GM12878 (cell line): ENCODE measurements around the gene SHCBP1L. TPM values are rescaled to one million over a fixed set of nuclear protein-coding genes. Genes with fewer than 3 reads are reported as not detected.

Source experiments
- ATAC-seq: fragments of 200-7000 bp; cut with Tn5 transposase; 3 replicates; pipeline ENCODE4 v1.9.1; 2020; ENCODE audit warnings: mild to moderate bottlenecking, moderate library complexity
- BruUV-seq: library from RNA; stranded (reverse); fragments of 400-500 nt; replicated peaks from 2 replicates; lab custom pipeline; 2021; lab: Mats Ljungman, UMichigan
- CTCF ChIA-PET: fragments of 300-600 bp; sonication (Branson Sonifier 250); formaldehyde crosslinking; extraction: SDS; loops from one replicate; lab custom pipeline; 2021; ENCODE audit warnings: inconsistent platforms; lab: Yijun Ruan, JAX
- POLR2A ChIA-PET: fragments of 350-600 bp; formaldehyde crosslinking; extraction: SDS; loops from one replicate; lab custom pipeline; 2021; ENCODE audit warnings: inconsistent platforms; lab: Charles Lee
- RAD21 ChIA-PET: fragments of 300-600 bp; sonication (Branson Sonifier 250); formaldehyde crosslinking; loops from one replicate; lab custom pipeline; 2023; ENCODE audit warnings: antibody characterized with exemption; ENCODE audit not compliant: unreplicated experiment; lab: Charles Lee
- SMC1A ChIA-PET: fragments of 300-600 bp; sonication (Branson Sonifier 250); formaldehyde crosslinking; loops from one replicate; lab custom pipeline; 2023; ENCODE audit not compliant: unreplicated experiment, uncharacterized antibody; lab: Charles Lee
- DNase-seq: peaks from one replicate; pipeline ENCODE4 v3.0.0-alpha.2; 2011; ENCODE audit warnings: low read depth, low spot score
- FAIRE-seq: peaks from 3 replicates; lab custom pipeline; 2011; peaks lifted over from hg19 to GRCh38; lab: Jason Lieb, UNC
- H2AFZ ChIP-seq: 2 replicates; pipeline ENCODE4 v1.6.0; 2011; ENCODE audit warnings: low read depth, low read length, control low read depth; ENCODE audit not compliant: control insufficient read depth
- H3K27ac ChIP-seq: 2 replicates; pipeline ENCODE4 v1.5.1; 2011; ENCODE audit warnings: control low read depth; ENCODE audit not compliant: control insufficient read depth, insufficient read depth
- H3K27me3 ChIP-seq, 2 experiments: replicated peaks in 1 of 2; 2 replicates each; pipeline versions ENCODE4 v1.6.0 to v1.6.1; 2011; ENCODE audit warnings: low read length in 1 of 2; ENCODE audit not compliant: control insufficient read depth in 2 of 2, insufficient read depth in 2 of 2
- H3K36me3 ChIP-seq, 2 experiments: 2 replicates each; pipeline ENCODE4 v1.5.1; 2011; ENCODE audit warnings: low read length in 1 of 2; ENCODE audit not compliant: control insufficient read depth in 2 of 2, insufficient read depth in 2 of 2
- H3K4me1 ChIP-seq: 2 replicates; pipeline ENCODE4 v1.6.1; 2011; ENCODE audit warnings: mild to moderate bottlenecking, low read length, moderate library complexity, mixed read lengths; ENCODE audit not compliant: control insufficient read depth, insufficient read depth
- H3K4me2 ChIP-seq: 2 replicates; pipeline ENCODE4 v1.6.0; 2011; ENCODE audit warnings: control low read depth; ENCODE audit not compliant: control insufficient read depth, insufficient read depth
- H3K4me3 ChIP-seq: fragments of 200-600 bp; sonication (generic); 2 replicates; pipeline ENCODE4 v1.5.1; 2016
- H3K79me2 ChIP-seq: 2 replicates; pipeline ENCODE4 v1.6.0; 2011; ENCODE audit warnings: low read length; ENCODE audit not compliant: control insufficient read depth, insufficient read depth
- H3K9ac ChIP-seq: 2 replicates; pipeline ENCODE4 v1.8.0; 2011; ENCODE audit warnings: low read length, control low read depth, mixed read lengths; ENCODE audit not compliant: control insufficient read depth, insufficient read depth
- H3K9me3 ChIP-seq: replicated peaks from 3 replicates; pipeline ENCODE4 v1.5.1; 2011; ENCODE audit warnings: mild to moderate bottlenecking, low read length; ENCODE audit not compliant: control insufficient read depth, insufficient read depth
- H4K20me1 ChIP-seq: 2 replicates; pipeline ENCODE4 v1.6.0; 2011; ENCODE audit not compliant: control insufficient read depth, insufficient read depth
- BACH1 ChIP-seq: fragments of 450-650 bp; IDR thresholded peaks from 2 replicates; pipeline ENCODE4 v1.6.1; 2017; ENCODE audit warnings: mild to moderate bottlenecking, borderline replicate concordance
- CBX5 ChIP-seq: sonication (generic); IDR thresholded peaks from 2 replicates; pipeline ENCODE4 v1.6.1; 2016; ENCODE audit warnings: low read depth, moderate library complexity, mild to moderate bottlenecking, inconsistent platforms
- DPF2 ChIP-seq: fragments of 450-650 bp; IDR thresholded peaks from 2 replicates; pipeline ENCODE4 v1.6.1; 2017; ENCODE audit warnings: mild to moderate bottlenecking
- MEF2B ChIP-seq: fragments of 450-650 bp; IDR thresholded peaks from 2 replicates; pipeline ENCODE4 v1.6.1; 2018; ENCODE audit warnings: mild to moderate bottlenecking, moderate library complexity; ENCODE audit not compliant: partially characterized antibody, poor library complexity, severe bottlenecking
- NR2C1 ChIP-seq: fragments of 450-650 bp; IDR thresholded peaks from 2 replicates; pipeline ENCODE4 v1.6.1; 2017; ENCODE audit warnings: antibody characterized with exemption, mild to moderate bottlenecking, moderate library complexity
- POLR2A ChIP-seq: IDR thresholded peaks from 2 replicates; pipeline ENCODE4 v1.6.1; 2011; ENCODE audit warnings: low read depth, mild to moderate bottlenecking, low read length
- SIX5 ChIP-seq: IDR thresholded peaks from 2 replicates; pipeline ENCODE4 v1.6.1; 2011; ENCODE audit warnings: mild to moderate bottlenecking, low read depth, low read length, moderate library complexity; ENCODE audit not compliant: severe bottlenecking
- ZNF24 ChIP-seq: fragments of 450-650 bp; IDR thresholded peaks from 2 replicates; pipeline ENCODE4 v1.6.1; 2017; ENCODE audit warnings: antibody characterized with exemption, mild to moderate bottlenecking
- WGBS: methylation state at CpG from one replicate; pipeline ENCODE4 v1.1.6; 2016; ENCODE audit warnings: low lambda C conversion rate; ENCODE audit not compliant: insufficient replicate concordance, insufficient coverage; ENCODE audit errors: missing lambda C conversion rate; 5-methylcytosine and 5-hydroxymethylcytosine counted together
- in situ Hi-C: fragments of 300-500 bp; cut with MboI; formaldehyde crosslinking; loops from 9 replicates; pipeline ENCODE4 v1.14.3; 2018; ENCODE audit warnings: mixed read lengths
- intact Hi-C: fragments of 100-400 bp; cut with micrococcal nuclease; formaldehyde crosslinking; loops from one replicate; pipeline ENCODE4 v1.14.2; 2022; ENCODE audit not compliant: unreplicated experiment
- polyA plus RNA-seq, 11 experiments: library from polyadenylated mRNA; depleted of rRNA in 4 of 11; unstranded in 6 of 11; stranded (reverse) in 5 of 11; fragments of >200 nt; fragmentation: Nextera tagmentation in 4 of 11; fragmentation: Illumina TruSeq in 1 of 11; extraction: Ambion mirVana in 4 of 11; extraction: Trizol in 1 of 11; gene quantifications; 1 replicate in 1 of 11; 2 replicates in 10 of 11; pipeline versions ENCODE4 v1.2.1 to v1.2.3, GENCODE V29; 2011 to 2016; ENCODE audit warnings: inconsistent platforms in 2 of 11, missing spikeins in 2 of 11, low read depth in 1 of 11
- total RNA-seq, 4 experiments: library from RNA; depleted of rRNA in 3 of 4; stranded (reverse); fragments of >200 nt in 3 of 4; fragmentation: Illumina TruSeq in 1 of 4; extraction: Trizol in 1 of 4; gene quantifications; 2 replicates each; pipeline versions ENCODE4 v1.2.1 to v1.2.3, GENCODE V29; 2013 to 2021
- TF ChIP-seq, protein P1 (sequence below): fragments of 450-650 bp; IDR thresholded peaks from 2 replicates; pipeline ENCODE4 v1.6.1; 2014; ENCODE audit warnings: mild to moderate bottlenecking
- TF ChIP-seq, protein P2 (sequence below): fragments of 450-650 bp; IDR thresholded peaks from 2 replicates; pipeline ENCODE4 v1.6.1; 2017; ENCODE audit warnings: mild to moderate bottlenecking, moderate library complexity
- TF ChIP-seq, protein P3 (sequence below): IDR thresholded peaks from 2 replicates; pipeline ENCODE4 v1.6.1; 2011; ENCODE audit warnings: low read depth, mild to moderate bottlenecking, low read length, moderate library complexity, borderline replicate concordance; ENCODE audit errors: extremely low read depth
- TF ChIP-seq, protein P4 (sequence below): IDR thresholded peaks from 2 replicates; pipeline ENCODE4 v1.6.1; 2012; ENCODE audit warnings: low read depth, low read length, improper control_type of control experiment

SHCBP1L gene
- total and polyA plus RNA-seq, 10 of the 15 experiments (the other 5 are each of a cell fraction or from before 2014, with no cell fraction given): not detected

DNA sequence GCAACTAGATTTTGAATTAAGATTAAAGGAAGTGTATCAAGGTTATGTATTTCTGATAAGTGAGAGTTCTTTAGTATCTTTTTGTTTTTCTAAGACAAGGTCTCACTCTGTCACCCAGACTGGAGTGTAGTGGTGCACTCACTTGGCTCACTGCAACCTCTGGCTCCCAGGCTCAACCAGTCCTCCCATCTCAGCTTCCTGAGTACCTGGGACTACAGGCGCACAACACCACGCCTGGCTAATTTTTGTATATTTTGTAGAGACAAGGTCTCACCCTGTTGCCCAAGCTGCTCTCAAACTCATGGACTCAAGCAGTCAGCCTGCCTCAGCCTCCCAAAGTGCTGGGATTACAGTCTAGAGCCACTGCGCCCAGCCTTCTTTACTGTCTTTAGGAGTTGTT lies 80.1 kb downstream of the SHCBP1L start:
- no peak overlapping the region for H3K4me2 ChIP-seq
- no peaks in the 10 kb centered on the region; the same call in 1 of the 2 replicates for H4K20me1 ChIP-seq
- no peaks in the 10 kb centered on the region for H3K4me1 ChIP-seq
- intact Hi-C loops (no loop called here), in situ Hi-C loops (no loop called here)
- ChIA-PET POLR2A (no interaction called here), CTCF (interaction anchor here (0.7 kb wide), 1 partner anchor 87 kb away, joined by 3 read pairs; no protein-coding TSS in a partner anchor), SMC1A (no interaction called here), RAD21 (interaction anchor here (1.4 kb wide), 1 partner anchor 83 kb away, joined by 3 read pairs; no protein-coding TSS in a partner anchor)
- H3K79me2 ChIP-seq: peaks cover 2% of the 10 kb centered on the region; the same call in 1 of the 2 replicates
- no peak overlapping the region for H3K27ac ChIP-seq
- 100% methylated on average over 3 of the region's 3 CpGs for WGBS
- TF ChIP-seq, protein P1, sequence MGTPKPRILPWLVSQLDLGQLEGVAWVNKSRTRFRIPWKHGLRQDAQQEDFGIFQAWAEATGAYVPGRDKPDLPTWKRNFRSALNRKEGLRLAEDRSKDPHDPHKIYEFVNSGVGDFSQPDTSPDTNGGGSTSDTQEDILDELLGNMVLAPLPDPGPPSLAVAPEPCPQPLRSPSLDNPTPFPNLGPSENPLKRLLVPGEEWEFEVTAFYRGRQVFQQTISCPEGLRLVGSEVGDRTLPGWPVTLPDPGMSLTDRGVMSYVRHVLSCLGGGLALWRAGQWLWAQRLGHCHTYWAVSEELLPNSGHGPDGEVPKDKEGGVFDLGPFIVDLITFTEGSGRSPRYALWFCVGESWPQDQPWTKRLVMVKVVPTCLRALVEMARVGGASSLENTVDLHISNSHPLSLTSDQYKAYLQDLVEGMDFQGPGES: no peak
- TF ChIP-seq DPF2: no peak
- no peak for TF ChIP-seq SIX5
- no TSS peak for BruUV-seq
- H3K9ac ChIP-seq: no peak overlapping the region
- H3K4me3 ChIP-seq: no peak overlapping the region
- no peaks in the 10 kb centered on the region for H3K27me3 ChIP-seq
- ATAC-seq (no peak), DNase-seq (no peak), FAIRE-seq (no peak)
- H3K36me3 ChIP-seq: peaks cover 15 to 64% of the 10 kb centered on the region in 2 experiments
- no peak overlapping the region for H2AFZ ChIP-seq
- H3K9me3 ChIP-seq: no peaks in the 10 kb centered on the region

DNA sequence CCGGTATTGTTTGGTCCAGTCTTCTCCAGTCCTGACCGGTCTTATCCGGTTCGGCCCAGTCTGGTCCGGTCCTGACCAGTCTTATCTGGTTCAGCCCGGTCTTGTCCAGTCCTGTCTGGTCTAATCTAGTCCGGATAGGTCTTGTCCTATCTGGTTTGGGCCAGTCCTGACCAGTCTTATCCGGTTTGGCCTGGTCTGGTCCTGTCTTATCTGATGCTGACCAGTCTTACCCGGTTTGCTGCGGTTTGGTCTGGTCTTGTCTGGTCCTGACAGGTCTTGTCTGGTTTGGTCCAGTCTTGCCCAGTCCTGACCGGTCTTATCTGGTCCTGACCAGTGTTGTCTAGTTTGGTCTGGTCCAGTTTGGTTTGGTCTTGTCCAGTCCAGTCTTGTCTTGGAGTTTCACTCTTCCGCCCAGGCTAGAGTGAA lies 83.7 kb downstream of the SHCBP1L start:
- Histone ChIP-seq H3K36me3 (peaks cover 13 to 57% of the 10 kb centered on the region in 2 experiments), H3K4me3 (no peak overlapping the region), H3K27me3 (no peaks in the 10 kb centered on the region), H3K9ac (no peak overlapping the region), H3K4me2 (no peak overlapping the region), H3K9me3 (no peaks in the 10 kb centered on the region), H3K79me2 (peaks cover 2% of the 10 kb centered on the region; the same call in 1 of the 2 replicates), H3K27ac (peak overlapping the region; percentile 25; the same call in 1 of the 2 replicates), H4K20me1 (no peaks in the 10 kb centered on the region; the same call in 1 of the 2 replicates), H2AFZ (no peak overlapping the region), H3K4me1 (no peaks in the 10 kb centered on the region)
- intact Hi-C loops (no loop called here), in situ Hi-C loops (no loop called here)
- RAD21 ChIA-PET: no interaction called here
- BruUV-seq: no TSS peak
- POLR2A ChIA-PET: no interaction called here
- CTCF ChIA-PET: interaction anchor here (0.7 to 0.9 kb wide), 2 partner anchors 16 to 19 kb away, joined by 3 read pairs; no protein-coding TSS in a partner anchor
- peak; percentile 18; the same call in 1 of the 3 replicates for ATAC-seq
- DNase-seq: no peak
- SMC1A ChIA-PET: no interaction called here
- no peak for FAIRE-seq
- WGBS: 97% methylated on average over 12 of the region's 12 CpGs
- TF ChIP-seq, protein P2, sequence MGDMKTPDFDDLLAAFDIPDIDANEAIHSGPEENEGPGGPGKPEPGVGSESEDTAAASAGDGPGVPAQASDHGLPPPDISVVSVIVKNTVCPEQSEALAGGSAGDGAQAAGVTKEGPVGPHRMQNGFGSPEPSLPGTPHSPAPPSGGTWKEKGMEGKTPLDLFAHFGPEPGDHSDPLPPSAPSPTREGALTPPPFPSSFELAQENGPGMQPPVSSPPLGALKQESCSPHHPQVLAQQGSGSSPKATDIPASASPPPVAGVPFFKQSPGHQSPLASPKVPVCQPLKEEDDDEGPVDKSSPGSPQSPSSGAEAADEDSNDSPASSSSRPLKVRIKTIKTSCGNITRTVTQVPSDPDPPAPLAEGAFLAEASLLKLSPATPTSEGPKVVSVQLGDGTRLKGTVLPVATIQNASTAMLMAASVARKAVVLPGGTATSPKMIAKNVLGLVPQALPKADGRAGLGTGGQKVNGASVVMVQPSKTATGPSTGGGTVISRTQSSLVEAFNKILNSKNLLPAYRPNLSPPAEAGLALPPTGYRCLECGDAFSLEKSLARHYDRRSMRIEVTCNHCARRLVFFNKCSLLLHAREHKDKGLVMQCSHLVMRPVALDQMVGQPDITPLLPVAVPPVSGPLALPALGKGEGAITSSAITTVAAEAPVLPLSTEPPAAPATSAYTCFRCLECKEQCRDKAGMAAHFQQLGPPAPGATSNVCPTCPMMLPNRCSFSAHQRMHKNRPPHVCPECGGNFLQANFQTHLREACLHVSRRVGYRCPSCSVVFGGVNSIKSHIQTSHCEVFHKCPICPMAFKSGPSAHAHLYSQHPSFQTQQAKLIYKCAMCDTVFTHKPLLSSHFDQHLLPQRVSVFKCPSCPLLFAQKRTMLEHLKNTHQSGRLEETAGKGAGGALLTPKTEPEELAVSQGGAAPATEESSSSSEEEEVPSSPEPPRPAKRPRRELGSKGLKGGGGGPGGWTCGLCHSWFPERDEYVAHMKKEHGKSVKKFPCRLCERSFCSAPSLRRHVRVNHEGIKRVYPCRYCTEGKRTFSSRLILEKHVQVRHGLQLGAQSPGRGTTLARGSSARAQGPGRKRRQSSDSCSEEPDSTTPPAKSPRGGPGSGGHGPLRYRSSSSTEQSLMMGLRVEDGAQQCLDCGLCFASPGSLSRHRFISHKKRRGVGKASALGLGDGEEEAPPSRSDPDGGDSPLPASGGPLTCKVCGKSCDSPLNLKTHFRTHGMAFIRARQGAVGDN: no peak
- TF ChIP-seq, protein P3, sequence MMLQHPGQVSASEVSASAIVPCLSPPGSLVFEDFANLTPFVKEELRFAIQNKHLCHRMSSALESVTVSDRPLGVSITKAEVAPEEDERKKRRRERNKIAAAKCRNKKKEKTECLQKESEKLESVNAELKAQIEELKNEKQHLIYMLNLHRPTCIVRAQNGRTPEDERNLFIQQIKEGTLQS: no peak
- TF ChIP-seq BACH1 (no peak), POLR2A (peak; percentile 38; the same call in 1 of the 2 replicates), CBX5 (no peak), NR2C1 (no peak), ZNF24 (no peak), MEF2B (peak; percentile 50)
- TF ChIP-seq, protein P4, sequence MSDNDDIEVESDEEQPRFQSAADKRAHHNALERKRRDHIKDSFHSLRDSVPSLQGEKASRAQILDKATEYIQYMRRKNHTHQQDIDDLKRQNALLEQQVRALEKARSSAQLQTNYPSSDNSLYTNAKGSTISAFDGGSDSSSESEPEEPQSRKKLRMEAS: no peak
